ENCODE results near the gene F10. TPM values are rescaled to one million over a fixed set of nuclear protein-coding genes. Genes with fewer than 3 reads are reported as not detected.
A peak's percentile ranks its signal among the peaks of the same experiment; 100 is the strongest.

Gene F10
- total and polyA plus RNA-seq, 2 of the 13 experiments (the other 11 are each of a cell fraction or from before 2014, with no cell fraction given): 58.4 to 237 TPM

GRCh38 chr13:113157929-113158747, 35.5 kb downstream of the F10 start, which contains the start of gene PROZ (continued):
- TF ChIP-seq MXD1 (CRISPR knock-in tag; IDR thresholded peaks at IDR 0.05) (0 out of 2 replicates have a peak, but pooled peaks have one; percentile 32), NFE2L2 (IDR thresholded peaks at IDR 0.05; ENCODE audit: low read length) (no peak), ZNF597 (CRISPR knock-in tag; IDR thresholded peaks at IDR 0.05) (no peak), PCBP1 (IDR thresholded peaks at IDR 0.05; ENCODE audit: borderline replicate concordance, low read depth, low read length) (no peak), TIGD3 (CRISPR knock-in tag; IDR thresholded peaks at IDR 0.05; ENCODE audit: borderline replicate concordance) (no peak), ZNF441 (CRISPR knock-in tag; IDR thresholded peaks at IDR 0.05; ENCODE audit: borderline replicate concordance) (peak; percentile 61), ZKSCAN8 (CRISPR knock-in tag; IDR thresholded peaks at IDR 0.05; ENCODE audit: borderline replicate concordance) (0 out of 2 replicates have a peak, but pooled peaks have one; percentile 39), BCL3 (CRISPR knock-in tag; IDR thresholded peaks at IDR 0.05) (peak; percentile 76; the same call in 1 of the 2 replicates), SKI (IDR thresholded peaks at IDR 0.05; ENCODE audit: partially characterized antibody) (peak; percentile 33), GLMP (CRISPR knock-in tag; IDR thresholded peaks at IDR 0.05; ENCODE audit: borderline replicate concordance) (no peak), ZNF609 (CRISPR knock-in tag; IDR thresholded peaks at IDR 0.05; ENCODE audit: borderline replicate concordance) (peak; percentile 83), PRDM4 (CRISPR knock-in tag; IDR thresholded peaks at IDR 0.05; ENCODE audit: borderline replicate concordance) (no peak), ZFP37 (CRISPR knock-in tag; IDR thresholded peaks at IDR 0.05; ENCODE audit: borderline replicate concordance) (no peak), ZNF75D (CRISPR knock-in tag; IDR thresholded peaks at IDR 0.05; ENCODE audit: borderline replicate concordance) (no peak)
